GM23248 (cell line): ENCODE results near the gene XRCC2.

Experiments used
- EZH2 ChIP-seq: fragments of 200-600 bp; sonication (generic); IDR thresholded peaks from 2 replicates; pipeline ENCODE4 v1.6.1; 2018; ENCODE audit warnings: antibody characterized with exemption, mild to moderate bottlenecking; ENCODE audit not compliant: insufficient read depth, poor library complexity, severe bottlenecking
- EZH2phosphoT487 ChIP-seq: fragments of 200-600 bp; sonication (generic); IDR thresholded peaks from 2 replicates; pipeline ENCODE4 v1.6.1; 2018; ENCODE audit warnings: antibody characterized with exemption, moderate library complexity, mild to moderate bottlenecking, low read depth; ENCODE audit not compliant: insufficient read depth

DNA sequence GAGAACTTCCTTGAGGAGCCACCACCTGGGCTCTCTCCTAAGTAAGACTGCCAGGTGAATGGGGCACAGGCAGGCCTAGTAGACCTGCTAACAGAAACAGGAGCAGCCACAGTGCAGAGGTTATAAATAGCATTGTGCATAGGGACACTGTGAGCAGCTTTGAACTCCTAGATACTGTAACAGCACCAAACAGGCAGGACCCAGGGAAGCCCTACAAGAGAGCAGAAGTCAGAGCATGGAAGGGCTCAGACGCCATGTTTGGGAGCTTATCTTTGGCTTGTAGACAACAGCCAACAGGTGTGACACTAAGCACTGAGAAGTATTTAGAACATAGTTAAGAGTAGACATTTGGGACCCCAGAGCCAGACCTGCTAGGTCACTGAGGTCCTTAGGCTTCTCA lies 14.5 kb downstream of the XRCC2 start:
- TF ChIP-seq EZH2 (no peak), EZH2phosphoT487 (no peak)
